HG02870 (cell line): Measurements from ENCODE around the gene SLC4A2.

ENCODE experiments used
- ATAC-seq: cut with Tn5 transposase; IDR thresholded peaks from one replicate; pipeline ENCODE4 v1.9.1; 2021; ENCODE audit warnings: mild to moderate bottlenecking, moderate library complexity; ENCODE audit not compliant: unreplicated experiment

The SLC4A2 gene

DNA sequence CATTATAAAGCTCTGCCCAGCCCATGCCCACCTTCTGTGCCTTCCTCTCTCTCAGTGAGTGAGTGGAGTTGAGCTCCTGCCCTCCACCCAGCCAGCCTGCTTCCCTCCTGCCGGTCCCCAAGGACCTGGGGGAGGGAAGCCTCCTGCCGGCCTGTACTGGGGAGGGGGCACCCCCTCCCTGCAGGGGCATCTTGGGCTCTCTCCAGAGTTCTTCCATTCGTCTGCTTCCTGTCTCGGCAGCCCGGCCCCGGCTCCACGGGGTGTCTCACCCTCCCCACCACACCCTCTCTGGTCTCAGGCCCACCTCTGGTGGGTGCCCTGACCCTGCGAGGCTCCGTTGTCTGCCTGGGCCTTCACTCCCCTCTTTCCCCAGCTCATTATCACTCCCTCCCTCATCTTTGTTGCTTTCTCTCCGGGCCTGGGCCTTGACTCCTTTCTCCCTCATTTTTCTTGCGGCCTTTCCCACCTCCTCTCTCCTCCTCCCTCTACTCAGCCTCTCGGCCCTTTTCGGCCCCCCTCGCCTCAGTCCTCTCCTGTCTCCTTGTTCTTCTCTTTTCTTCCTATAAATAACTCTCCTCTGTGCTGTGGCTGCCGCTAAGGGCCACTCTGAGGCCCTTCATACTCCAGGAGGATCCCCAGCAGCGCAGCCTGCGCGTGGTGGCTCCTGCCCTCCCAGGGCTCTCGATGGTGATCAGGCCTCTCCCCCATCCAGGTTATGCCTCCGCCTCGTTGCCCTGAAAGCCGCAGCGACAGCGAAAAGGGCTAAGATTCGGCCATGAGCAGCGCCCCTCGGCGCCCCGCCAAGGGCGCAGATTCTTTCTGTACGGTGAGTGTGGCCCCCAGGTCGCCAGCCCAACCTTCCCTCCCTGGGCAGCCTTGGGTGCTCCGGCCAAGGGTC is 2.1 kb downstream of the SLC4A2 start:
- no peak for ATAC-seq

DNA sequence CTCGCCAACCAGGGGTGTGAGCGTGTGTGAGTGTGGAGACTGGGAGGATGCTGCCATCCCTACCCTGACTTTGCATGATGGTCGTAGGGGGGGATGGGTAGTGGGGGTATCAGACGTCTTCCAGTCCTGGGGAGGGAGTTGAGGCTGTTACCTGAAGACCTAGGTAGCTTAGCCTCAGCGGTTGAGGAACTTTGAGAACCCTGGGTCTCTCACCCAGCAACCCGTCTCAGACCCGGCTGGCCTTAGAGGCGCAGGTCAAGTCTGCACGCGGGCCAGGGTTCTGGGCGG is 2.7 kb downstream of the SLC4A2 start:
- ATAC-seq: no peak

DNA sequence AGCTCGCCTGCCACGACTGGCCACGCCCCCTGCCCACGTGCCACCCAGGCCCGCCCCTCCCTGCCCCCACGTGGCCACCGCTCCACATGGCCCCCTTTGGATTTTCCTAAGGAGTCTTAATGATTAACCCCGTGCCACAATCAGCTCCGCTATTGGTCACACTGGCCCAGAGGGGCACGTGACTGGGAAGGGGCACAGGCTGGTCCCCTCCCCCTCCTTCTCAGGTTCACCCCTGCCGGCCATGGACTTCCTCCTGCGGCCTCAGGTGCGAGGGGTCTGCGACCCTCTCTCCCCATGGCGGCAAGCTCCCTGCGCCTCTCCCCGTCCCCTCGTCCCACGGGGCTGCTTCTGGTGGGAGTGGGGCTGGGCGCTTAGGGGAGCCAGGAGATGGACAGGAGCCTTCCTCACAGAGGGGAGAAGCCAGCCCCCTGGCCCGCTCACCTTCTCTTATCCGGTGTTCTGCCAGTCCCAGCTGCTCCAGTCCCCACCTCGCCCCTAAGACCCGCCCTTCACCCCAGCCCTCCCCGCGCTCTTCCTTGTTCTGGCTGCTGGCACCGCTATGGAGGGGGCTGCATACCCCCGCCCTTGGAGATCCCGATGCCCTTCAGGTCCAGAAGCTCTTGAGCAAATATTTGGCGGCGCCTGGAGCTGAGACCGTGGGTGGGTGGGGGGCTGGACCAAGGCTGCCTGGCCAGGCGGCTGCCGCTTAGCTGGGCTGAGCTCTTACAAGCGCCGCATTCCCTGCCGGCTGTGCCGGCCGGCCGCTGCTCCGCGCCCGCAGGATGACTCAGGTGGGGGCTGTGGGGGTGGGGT is 3.2 kb downstream of the SLC4A2 start:
- ATAC-seq: no peak

DNA sequence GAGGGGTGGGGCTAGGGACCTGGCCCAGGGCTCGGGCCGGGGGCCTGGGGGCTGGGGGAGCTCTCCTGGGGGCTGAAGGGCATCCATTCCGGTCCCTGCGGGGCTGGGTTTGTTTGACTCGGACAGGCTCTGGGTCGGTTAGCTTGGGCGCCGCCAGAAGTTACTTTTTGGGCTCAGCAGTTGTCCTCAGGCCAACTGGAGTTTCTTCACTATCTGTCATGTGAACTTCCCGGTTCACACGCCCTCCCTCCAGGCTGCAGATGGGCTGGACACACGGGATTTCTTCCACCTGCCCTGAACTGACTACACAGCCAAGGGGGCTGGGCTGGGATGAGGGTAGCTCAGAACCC is 3.8 kb downstream of the SLC4A2 start:
- ATAC-seq: no peak

DNA sequence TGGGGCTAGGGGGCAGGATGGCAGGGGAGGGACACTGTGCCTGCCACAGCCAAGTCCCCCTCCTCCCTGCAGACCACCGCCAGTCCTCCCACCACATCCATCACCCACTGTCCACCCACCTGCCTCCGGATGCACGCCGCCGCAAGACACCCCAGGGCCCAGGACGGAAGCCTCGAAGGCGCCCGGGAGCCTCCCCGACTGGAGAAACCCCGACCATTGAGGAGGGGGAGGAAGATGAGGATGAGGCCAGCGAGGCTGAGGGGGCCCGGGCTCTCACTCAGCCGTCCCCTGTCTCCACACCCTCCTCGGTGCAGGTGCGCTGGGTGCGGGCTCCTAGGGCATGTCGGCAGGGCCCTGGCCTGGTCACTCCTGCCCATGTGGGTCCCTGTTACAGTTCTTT is 5.1 kb downstream of the SLC4A2 start:
- no peak for ATAC-seq

DNA sequence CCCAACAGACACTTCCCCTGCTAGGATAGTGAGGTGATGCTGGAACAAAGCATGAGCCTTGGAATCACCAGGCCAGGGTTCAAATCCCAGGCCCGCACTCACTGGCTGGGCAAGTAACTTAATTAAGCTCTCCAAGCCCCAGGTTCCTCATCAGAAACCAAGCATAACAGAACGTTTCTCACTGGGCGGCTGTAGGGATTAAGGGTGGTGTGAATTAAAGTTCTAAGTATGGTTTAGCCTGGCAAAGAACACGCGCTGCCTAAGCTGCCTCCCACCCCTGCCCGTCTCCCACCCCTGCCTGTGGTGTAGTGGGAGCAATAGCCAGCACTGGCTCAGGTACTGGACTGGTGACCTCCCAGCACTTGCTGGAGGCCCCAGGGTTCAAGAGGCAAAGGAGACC is 5.6 kb downstream of the SLC4A2 start:
- no peak for ATAC-seq

DNA sequence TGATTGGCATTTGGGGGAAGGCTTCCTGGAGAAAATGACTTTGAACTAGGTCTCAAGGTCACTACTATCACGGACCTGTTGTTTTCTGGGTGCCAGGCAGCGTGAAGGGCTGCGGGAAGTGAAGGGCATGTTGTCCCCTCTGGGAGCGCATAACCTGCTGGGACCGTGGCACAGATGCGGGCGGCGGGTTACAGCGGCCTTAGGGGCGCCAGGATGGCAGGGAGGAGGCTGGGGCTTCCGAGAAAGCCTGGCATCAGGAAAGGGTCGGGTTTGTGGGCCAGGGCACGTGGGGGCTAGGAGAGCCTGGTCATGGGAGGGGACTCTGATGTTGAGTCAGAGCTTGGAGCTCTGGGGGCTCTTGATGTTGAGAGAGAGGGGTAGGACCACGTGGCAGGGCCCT is 6.1 kb downstream of the SLC4A2 start:
- ATAC-seq: no peak

DNA sequence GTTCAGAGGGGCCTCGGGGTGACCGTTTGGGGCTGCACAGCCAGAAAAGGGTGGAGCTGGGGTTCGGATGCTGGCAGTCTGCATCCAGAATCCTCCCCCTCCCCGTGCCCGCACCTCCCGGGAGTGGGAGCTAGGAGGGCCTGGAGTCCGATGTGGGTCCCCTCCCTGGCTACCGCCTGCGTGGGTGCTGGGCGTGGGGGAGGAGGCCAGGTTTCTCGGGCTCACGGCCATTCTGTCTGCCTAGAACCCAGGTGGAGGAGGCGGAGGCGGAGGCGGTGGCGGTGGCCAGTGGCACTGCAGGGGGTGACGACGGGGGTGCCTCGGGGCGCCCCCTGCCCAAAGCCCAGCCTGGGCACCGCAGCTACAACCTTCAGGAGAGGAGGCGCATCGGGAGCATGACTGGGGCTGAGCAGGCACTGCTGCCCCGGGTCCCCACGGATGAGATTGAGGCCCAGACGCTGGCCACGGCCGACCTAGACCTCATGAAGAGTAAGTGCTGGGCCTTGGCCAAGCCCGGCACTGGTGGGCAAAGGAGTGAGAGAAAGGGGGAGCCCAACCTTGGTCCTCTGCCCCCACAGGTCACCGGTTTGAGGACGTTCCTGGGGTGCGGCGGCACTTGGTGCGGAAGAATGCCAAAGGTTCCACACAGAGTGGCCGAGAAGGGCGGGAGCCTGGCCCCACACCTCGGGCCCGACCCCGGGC is 7.0 kb downstream of the SLC4A2 start:
- ATAC-seq: no peak

DNA sequence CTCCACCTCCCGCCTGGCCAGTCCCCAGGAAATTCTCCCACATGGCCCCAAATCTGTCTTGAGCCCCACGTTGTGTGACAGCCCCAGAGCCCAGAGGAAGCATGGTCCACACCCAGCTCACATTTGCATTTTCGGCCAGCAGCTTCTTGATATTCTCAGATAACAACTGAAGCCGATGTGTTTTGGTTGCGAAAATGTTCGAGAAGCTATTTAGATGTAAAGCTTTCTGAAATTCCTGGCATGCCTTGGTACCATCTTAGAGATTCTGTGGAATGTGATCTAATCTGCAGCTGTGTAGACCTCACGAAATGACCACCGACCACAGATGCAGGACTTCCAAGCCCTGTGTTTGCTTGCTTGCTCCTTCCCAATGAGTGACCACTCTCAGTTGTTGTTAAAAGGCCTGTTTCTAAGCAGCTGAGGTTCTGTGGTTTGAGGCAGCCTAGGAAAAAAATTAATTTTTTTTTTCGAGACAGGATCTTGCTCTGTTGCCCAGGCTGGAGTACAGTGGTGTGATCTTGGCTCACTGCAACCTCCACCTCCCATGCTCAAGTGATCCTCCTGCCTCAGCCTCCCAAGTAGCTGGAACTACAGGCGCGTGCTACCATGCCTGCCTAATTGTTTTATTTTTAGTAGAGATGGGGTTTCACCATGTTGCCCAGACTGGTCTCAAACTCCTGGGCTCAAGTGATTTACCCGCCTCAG is 8.8 kb downstream of the SLC4A2 start:
- ATAC-seq: no peak

DNA sequence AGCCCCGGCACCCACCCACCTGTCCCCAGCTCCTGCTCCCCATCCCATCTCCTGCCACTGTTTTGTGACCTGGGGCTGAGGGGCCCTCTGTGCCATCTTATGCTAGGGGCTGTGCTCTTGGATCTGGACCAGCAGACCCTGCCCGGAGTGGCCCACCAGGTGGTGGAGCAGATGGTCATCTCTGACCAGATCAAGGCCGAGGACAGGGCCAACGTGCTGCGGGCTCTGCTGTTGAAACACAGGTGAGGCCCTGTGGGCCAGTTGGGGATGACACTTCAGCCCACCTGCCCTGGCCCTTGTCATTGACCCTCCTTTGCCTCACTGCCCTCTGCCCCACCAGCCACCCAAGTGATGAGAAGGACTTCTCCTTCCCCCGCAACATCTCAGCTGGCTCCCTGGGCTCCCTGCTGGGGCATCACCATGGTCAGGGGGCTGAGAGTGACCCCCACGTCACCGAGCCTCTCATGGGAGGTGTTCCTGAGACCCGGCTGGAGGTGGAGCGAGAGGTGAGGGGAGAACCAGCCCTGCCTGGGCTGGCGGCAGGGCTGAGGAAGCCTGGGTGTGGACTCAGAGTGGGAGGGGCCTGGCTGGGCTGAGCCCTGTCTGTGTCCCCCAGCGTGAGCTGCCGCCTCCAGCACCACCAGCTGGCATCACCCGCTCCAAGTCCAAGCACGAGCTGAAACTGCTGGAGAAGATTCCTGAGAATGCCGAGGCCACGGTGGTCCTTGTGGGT is 10.6 kb downstream of the SLC4A2 start:
- ATAC-seq: no peak

DNA sequence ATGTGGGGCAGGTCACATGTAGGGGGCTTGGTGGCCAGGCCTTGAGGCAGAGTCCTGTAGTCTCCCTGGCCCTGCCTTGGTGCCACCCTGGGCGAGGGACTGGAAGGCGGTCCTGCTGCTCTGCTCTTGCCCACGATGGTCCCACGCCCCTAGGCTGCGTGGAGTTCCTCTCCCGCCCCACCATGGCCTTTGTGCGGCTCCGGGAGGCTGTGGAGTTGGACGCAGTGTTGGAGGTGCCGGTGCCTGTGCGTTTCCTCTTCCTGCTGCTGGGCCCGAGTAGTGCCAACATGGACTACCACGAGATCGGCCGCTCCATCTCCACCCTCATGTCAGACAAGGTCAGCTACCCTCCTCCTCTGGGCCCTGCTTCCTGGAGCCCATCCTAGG is 11.2 kb downstream of the SLC4A2 start:
- ATAC-seq: no peak

DNA sequence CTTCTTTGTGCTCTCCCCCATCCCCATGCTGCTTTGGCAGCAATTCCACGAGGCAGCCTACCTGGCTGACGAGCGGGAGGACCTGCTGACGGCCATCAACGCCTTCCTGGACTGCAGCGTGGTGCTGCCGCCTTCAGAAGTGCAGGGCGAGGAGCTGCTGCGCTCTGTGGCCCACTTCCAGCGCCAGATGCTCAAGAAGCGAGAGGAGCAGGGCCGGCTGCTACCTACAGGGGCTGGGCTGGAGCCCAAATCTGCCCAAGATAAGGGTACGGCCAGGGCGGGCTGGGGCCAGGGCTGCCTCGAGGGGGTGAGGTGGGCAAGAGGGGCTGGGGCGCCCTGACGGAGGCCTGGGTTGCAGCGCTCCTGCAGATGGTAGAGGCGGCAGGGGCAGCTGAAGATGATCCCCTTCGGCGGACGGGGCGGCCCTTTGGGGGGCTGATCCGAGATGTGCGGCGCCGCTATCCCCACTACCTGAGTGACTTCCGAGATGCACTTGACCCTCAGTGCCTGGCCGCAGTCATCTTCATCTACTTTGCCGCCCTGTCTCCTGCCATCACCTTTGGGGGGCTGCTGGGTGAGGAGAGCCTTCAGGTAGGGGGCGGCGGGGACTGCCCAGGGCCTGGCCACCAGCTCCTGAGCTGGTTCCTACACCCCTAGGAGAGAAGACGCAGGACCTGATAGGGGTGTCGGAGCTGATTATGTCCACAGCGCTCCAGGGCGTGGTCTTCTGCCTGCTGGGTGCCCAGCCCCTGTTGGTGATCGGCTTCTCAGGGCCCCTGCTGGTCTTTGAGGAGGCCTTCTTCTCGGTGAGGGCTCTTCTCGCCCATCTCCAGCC is 11.9 kb downstream of the SLC4A2 start:
- no peak for ATAC-seq

DNA sequence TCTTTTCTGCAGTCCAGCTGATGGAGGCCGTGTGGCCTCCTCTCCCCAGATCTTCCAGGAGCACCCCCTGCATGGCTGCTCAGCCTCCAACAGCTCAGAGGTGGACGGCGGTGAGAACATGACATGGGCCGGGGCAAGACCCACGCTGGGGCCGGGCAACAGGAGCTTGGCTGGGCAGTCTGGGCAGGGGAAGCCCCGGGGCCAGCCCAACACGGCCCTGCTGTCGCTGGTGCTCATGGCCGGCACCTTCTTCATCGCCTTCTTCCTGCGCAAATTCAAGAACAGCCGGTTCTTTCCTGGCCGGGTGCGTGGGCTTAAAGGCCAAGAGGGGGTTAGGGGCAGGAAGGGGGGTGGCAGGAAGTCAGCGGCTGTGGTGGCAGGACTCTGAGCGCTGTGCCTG is 14.6 kb downstream of the SLC4A2 start:
- ATAC-seq: no peak

DNA sequence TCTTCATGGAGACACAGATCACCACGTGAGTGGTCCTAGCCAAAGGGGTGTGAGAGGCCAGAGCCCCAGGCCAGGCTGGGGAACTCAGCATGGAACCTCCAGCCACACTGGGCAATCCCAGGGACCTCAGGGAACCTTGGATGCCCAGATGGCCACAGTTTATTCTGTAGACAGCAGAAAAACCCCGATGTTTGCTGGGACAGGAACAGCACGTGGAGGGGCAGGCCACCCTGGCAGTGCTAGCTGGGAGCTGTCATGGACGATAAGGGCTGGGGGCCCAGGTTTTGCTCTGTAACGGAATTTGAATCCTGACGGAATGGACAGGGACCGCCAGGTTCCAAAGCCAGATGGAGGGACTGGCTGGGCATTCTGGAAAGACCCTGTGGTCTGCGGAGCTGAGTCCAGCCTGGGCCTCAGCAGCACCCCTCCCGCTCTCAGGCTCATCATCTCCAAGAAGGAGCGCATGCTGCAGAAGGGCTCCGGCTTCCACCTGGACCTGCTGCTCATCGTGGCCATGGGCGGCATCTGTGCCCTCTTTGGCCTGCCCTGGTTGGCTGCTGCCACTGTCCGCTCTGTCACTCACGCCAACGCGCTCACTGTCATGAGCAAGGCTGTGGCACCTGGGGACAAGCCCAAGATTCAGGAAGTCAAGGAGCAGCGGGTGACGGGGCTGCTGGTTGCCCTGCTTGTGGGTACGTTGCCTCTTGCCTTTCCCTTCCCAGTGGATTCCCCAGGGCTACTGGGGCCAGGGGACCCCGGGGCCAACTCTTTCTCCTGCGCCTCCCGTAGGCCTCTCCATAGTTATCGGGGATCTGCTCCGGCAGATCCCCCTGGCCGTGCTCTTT is 15.7 kb downstream of the SLC4A2 start:
- ATAC-seq: no peak

DNA sequence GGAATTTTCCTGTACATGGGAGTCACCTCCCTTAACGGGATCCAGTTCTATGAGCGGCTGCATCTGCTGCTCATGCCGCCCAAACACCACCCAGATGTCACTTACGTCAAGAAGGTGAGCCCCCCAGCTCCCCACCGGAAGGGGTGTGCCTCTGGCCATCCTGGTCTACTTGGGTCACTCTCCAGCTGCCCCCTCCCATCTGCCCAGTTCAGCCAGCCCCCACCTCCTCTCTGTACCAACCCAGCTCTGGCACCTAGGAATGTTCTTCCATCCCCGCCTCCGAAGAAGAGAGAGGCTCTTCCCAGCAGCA is 16.2 kb downstream of the SLC4A2 start:
- ATAC-seq: no peak

DNA sequence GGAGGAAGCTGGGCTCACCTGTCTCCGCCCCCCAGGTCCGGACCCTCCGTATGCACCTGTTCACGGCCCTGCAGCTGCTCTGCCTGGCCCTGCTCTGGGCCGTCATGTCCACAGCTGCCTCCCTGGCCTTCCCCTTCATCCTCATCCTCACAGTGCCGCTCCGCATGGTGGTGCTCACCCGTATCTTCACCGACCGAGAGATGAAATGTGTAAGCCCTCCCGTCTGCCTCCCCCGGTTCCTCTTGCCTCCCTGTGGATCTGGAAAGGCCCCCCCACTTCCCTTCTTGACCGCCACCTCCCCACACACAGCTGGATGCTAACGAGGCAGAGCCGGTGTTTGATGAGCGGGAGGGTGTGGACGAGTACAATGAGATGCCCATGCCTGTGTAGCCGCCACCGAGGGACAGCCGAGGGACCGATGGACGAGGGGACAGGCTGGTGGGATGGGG is 16.6 kb downstream of the SLC4A2 start:
- no peak for ATAC-seq

DNA sequence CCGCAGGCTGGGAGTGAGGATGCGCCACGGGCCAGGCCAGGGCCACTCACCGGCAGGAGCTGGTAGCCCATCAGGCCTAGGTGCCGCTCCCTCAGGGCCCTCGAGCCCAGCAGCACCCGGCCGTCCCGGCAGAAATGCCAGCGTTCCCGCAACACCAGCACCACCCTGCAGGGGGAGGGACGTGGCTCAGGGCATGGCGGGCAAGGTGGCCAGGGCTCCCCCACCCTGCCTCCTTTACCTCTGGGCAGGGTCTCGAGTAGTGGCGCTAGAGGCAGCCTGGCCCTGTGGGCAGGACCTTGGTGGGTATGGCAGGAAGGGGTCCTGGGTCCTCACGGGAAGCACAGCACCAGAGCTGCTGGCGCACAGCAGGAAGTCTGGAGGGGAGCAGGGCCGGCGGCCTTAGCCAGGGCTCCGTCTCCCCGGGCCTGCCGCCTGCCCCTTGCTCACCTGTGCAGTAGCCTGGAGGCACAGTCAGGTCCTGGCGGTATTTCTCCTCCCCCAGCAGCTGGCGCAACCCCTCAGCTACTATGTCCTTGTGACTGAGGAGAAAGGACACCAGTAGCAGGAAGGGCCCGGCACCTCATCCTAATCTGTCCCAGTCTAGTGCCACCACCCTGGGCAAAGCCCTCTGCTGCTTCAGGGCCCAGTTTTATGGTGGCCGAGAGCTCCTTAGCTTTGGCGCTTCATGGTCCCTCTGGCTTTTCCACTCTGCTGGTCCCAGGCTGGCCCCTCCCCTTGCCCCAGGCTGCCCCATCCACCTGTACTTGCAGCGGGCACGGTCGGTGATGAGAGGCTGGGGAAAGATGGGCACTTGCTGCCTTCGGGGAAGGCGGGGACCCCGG is 17.7 kb downstream of the SLC4A2 start:
- no peak for ATAC-seq

DNA sequence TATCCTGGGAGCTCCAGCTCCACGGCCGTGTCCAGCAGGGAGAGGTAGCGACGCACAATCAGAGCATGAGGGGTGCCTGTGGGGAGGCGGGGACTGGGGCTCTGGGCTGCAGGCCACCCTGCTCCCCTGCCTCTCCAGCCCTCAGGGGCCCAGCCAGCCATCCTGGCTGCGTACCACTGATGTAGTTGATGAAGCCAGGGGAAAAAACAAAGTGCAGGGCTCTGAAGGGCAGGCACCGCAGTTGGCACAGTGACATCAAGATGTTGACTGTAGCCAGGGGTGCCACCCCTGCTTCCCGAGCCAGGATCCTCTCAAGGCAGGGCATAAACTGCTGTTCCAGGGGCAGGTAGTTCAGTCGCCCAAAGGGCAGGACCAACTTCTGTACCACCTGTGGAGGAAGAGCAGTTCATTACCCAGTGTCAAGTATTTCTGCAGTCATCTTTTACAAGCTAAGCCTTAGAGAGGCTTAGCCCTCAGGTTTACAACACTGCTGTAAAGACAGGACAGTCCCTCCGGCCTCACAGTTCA is 18.4 kb downstream of the SLC4A2 start:
- no peak for ATAC-seq
